NT2/D1 (cell line): ENCODE results near the gene RFTN1.

ENCODE experiments used
- SUZ12 ChIP-seq: IDR thresholded peaks from 2 replicates; pipeline ENCODE4 v1.6.1; 2011; ENCODE audit not compliant: insufficient read length, insufficient read depth; ENCODE audit errors: extremely low read depth
- YY1 ChIP-seq: IDR thresholded peaks from 2 replicates; pipeline ENCODE4 v1.6.1; 2011; ENCODE audit not compliant: insufficient read length, insufficient read depth
- ZNF274 ChIP-seq: IDR thresholded peaks from 2 replicates; pipeline ENCODE4 v1.6.1; 2011; ENCODE audit warnings: mild to moderate bottlenecking, low read depth, low read length

- no peak for TF ChIP-seq YY1
- TF ChIP-seq ZNF274 = no peak
- TF ChIP-seq SUZ12 = no peak
Measured at GRCh38 chr3:16463914-16464313, 49.6 kb downstream of the RFTN1 start.
